Left forelimb (tissue), 1 donor: ENCODE data around the gene PRUNE2.
"Not testable (repeated sequence)": the region's sequence is repeated elsewhere in the genome, so short reads cannot be mapped to it uniquely, and the experiment has no call there.

Source experiments
- DNase-seq: peaks from one replicate; pipeline ENCODE4 v3.0.0-alpha.2; 2018; ENCODE audit warnings: low spot score

Gene PRUNE2, protein sequence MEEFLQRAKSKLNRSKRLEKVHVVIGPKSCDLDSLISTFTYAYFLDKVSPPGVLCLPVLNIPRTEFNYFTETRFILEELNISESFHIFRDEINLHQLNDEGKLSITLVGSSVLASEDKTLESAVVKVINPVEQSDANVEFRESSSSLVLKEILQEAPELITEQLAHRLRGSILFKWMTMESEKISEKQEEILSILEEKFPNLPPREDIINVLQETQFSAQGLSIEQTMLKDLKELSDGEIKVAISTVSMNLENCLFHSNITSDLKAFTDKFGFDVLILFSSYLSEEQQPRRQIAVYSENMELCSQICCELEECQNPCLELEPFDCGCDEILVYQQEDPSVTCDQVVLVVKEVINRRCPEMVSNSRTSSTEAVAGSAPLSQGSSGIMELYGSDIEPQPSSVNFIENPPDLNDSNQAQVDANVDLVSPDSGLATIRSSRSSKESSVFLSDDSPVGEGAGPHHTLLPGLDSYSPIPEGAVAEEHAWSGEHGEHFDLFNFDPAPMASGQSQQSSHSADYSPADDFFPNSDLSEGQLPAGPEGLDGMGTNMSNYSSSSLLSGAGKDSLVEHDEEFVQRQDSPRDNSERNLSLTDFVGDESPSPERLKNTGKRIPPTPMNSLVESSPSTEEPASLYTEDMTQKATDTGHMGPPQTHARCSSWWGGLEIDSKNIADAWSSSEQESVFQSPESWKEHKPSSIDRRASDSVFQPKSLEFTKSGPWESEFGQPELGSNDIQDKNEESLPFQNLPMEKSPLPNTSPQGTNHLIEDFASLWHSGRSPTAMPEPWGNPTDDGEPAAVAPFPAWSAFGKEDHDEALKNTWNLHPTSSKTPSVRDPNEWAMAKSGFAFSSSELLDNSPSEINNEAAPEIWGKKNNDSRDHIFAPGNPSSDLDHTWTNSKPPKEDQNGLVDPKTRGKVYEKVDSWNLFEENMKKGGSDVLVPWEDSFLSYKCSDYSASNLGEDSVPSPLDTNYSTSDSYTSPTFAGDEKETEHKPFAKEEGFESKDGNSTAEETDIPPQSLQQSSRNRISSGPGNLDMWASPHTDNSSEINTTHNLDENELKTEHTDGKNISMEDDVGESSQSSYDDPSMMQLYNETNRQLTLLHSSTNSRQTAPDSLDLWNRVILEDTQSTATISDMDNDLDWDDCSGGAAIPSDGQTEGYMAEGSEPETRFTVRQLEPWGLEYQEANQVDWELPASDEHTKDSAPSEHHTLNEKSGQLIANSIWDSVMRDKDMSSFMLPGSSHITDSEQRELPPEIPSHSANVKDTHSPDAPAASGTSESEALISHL (N-terminal part only)

DNA sequence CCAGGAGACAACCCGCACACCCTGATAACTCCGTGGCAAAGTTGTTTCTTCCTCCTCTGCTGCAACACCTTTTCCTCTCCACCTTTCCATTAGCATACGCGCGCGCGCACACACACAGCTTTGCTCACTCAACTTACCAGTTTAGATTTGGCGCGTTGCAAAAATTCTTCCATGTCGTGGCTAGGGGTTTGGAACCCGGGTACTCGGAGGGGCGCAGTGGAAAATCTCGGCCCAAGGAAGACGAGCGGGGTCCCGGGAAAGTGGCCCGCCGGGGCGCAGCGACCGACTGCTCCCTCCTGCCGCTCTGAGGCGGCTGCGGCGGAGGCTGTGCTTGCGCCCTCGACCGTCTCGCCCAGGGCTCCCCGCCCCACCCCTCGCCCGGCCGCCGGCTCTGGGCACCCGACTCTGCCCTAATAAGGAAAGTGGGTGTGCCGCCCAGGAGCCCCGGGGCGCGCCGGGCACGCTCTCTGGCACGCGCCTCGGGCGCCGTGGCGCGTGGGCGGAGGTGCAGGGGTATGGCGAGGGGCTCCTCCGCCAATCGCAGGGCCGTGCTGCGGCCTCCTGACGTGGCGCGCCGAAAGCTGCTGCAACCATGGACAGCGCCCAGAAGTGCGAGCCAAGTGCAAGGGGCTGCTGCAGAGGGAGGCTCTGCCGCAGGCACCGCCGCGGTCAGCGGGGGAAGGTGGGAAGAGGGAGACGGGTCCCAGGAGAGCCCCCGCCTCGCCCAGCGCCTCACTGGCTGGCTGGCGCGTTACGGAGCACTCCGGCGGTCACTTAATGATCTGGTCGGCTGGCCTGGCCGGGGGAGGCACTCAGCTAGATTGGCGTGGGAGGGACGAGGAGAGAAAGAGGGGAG, at the start of gene PRUNE2:
Gene PRUNE2 (minus strand): TSS at position 324 of the 856 bp plus-strand sequence. CDS start 151 bp downstream, at position 173.
- peak; percentile 87 for DNase-seq

GRCh38 chr9:76955406-76955805, 49.5 kb upstream of the PRUNE2 start:
- not testable (repeated sequence) for DNase-seq

DNA sequence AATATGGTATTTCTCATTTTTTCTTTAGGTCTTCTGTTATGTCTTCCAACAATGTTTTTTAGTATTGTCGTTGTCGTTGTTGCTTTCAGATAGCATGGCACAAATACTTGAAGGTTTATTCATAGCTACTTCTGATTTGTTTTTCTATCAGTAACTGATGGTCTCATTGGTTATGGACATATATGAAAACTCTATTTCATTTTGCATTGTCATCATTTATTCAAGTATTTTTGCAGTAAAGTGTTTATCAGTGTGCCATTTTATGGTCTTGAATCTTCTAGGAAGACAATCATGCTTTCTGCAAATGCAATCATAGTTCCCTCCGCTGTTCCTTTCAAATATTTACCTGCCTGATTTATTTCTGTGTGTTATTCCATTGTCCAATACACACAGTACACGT, 44.0 kb upstream of the PRUNE2 start:
- no peak for DNase-seq

DNA sequence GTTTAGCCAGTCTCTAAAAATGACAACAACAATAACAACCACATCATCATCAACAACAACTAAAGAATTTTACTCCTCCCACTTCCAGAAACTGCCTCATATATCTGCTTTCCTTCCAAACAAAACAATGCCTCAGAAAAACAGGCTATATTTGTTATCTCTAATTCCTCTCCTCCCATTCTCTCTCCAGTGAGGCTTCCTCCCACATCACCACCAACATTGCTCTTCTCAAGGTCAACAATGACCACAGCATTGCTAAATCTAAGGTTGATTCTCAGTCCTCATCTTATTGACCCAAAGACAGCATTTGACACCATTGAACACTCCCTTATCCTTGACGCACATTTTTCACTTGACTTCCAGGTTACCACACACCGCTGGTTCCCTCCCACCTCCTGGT, 38.1 kb upstream of the PRUNE2 start:
- DNase-seq: no peak

- no peak for DNase-seq
Measured at GRCh38 chr9:76943054-76943453, 37.1 kb upstream of the PRUNE2 start.

GRCh38 chr9:76932757-76933156, 26.8 kb upstream of the PRUNE2 start:
- no peak for DNase-seq

DNA sequence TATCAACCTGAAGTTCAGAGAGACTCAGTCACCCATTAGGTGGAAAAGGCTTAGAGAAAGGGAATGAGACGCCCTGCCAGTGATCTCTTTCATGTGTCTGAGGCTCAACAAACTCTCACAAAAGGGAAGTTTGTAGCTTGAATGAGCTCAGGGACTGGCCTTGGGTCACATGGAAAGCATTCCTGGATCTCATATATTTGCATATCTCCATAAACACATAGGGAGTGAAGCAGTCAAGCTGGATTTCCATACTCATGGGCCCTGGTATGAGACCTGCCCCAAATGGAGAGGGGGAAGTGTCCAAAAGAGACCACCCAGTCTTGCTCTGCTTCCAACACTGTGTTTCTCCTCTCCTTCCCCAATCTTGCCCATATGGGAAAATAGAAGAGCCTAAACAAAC, 26.4 kb upstream of the PRUNE2 start:
- DNase-seq: no peak

DNA sequence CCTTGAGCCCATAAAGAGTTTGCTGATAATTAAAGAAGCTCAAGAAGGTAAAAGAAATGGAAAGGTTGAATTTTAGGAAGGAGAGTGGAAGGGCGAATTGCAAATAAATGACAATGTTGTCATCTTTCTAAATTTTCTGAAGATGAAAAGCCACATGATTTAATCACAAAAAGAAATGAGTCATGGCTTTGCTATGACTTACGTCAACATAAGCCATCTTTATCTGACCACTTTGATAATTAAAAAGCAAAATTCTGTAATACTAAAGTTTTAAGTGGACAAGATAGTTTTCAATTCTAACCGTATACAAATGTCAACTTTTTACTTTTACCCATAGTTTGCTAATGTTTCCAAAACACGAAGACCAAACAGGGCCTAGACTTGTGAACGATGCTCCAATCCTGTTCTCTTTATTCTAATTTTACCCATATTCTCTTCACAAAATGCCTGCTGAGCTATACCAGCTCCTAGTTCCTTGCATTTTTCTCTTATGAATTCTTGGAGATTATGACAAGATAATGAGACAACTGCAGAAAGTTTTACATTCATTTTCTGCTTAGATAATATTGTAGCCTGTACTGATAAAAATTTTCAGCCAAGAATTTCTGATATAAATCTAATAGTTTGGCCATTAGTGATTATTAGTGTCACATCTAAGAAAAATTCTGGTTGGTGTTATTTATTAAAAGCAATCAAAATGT, 21.8 kb upstream of the PRUNE2 start:
- DNase-seq: no peak

DNA sequence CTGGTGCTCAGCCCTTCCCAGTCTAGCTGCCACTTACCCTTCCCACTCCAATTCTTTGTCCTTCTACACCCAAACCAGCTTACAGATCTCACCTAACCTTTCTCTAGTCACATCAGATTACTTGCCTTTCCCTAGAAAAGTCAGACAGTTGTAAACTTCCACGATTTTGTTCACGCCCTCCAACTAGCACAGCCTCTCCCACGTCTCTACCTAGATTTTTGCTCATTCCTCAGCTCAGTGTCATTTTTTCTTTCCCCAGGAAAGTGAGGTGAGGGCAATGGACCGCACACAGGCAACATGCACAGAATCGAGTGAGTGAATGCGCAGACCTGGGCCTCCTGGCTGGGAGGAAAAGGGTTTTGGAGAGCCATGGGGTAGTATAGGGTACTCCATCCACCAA, 20.9 kb upstream of the PRUNE2 start:
- no peak for DNase-seq

GRCh38 chr9:76926324-76926741, 20.4 kb upstream of the PRUNE2 start:
- no peak for DNase-seq

- no peak for DNase-seq
Measured at GRCh38 chr9:76921165-76921564, 15.3 kb upstream of the PRUNE2 start.

DNA sequence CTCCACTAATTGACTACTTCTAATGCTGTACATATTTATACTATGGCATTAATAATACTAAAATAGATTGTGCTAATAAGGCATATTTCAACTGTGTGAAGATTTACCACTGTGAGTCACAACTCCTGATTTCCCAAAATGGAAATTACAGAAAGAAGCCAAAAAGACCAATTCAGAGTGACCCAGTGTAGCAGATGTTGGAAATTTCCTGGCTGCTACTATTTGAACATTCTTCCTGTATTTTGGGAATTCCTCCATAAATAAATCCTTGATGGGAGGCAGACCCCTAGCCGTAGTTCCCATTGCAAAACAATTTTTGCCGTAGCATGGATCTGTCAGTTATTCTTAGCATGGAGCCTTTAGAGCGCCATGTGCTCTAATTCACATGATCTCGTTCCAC, 11.4 kb upstream of the PRUNE2 start:
- DNase-seq: no peak

DNA sequence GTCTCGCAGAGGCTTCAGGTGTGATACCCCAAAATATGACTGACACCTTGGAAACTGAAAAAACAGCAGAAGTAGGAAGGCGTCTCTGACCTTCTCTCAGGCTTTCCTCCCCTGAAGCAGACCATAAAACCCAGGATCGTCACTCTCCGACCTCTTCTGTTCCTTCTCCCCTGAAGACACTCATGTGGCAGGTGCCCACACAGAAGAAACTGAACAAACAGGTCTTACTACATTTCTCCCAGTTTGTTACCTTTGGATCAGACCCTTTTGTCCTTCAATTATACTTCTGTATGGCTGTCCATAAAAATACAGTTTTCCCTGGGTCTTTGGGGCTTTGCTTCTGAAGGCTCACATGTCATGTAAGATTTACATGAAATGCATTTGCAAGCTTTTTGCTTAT, 10.3 kb upstream of the PRUNE2 start:
- no peak for DNase-seq

DNA sequence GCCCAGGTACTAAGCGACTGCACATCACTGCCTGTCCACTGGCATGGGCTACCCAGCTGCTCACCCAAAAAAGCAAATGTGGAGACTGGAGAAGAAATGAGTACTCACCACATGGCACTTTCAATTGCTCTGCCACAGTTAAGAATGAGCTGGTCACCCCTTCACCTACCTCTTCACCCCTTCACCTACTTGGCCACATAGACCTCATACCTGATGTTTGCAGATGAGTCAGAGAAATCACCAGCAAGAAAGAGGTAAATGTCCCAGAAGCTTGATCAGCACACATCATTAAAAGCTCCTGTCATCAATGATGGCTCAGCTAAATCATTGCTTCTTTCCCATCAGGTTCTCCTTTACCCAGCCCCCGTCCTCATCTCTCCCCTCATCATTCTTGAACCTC, 7.6 kb upstream of the PRUNE2 start:
- no peak for DNase-seq

GRCh38 chr9:76912636-76913275, 6.8 kb upstream of the PRUNE2 start:
- no peak for DNase-seq

- no peak for DNase-seq
Measured at GRCh38 chr9:76911971-76912370, 6.1 kb upstream of the PRUNE2 start.

GRCh38 chr9:76910861-76911260, 4.9 kb upstream of the PRUNE2 start:
- DNase-seq: no peak

- no peak for DNase-seq
Measured at GRCh38 chr9:76906647-76906975, 697 bp upstream of the PRUNE2 start.

- no peak for DNase-seq
Measured at GRCh38 chr9:76904661-76905457, 1.1 kb downstream of the PRUNE2 start.
